Measurements from ENCODE around the gene PRUNE2.

DNA sequence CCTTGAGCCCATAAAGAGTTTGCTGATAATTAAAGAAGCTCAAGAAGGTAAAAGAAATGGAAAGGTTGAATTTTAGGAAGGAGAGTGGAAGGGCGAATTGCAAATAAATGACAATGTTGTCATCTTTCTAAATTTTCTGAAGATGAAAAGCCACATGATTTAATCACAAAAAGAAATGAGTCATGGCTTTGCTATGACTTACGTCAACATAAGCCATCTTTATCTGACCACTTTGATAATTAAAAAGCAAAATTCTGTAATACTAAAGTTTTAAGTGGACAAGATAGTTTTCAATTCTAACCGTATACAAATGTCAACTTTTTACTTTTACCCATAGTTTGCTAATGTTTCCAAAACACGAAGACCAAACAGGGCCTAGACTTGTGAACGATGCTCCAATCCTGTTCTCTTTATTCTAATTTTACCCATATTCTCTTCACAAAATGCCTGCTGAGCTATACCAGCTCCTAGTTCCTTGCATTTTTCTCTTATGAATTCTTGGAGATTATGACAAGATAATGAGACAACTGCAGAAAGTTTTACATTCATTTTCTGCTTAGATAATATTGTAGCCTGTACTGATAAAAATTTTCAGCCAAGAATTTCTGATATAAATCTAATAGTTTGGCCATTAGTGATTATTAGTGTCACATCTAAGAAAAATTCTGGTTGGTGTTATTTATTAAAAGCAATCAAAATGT is 21.8 kb upstream of the PRUNE2 start:
- TF ChIP-seq, protein P1, sequence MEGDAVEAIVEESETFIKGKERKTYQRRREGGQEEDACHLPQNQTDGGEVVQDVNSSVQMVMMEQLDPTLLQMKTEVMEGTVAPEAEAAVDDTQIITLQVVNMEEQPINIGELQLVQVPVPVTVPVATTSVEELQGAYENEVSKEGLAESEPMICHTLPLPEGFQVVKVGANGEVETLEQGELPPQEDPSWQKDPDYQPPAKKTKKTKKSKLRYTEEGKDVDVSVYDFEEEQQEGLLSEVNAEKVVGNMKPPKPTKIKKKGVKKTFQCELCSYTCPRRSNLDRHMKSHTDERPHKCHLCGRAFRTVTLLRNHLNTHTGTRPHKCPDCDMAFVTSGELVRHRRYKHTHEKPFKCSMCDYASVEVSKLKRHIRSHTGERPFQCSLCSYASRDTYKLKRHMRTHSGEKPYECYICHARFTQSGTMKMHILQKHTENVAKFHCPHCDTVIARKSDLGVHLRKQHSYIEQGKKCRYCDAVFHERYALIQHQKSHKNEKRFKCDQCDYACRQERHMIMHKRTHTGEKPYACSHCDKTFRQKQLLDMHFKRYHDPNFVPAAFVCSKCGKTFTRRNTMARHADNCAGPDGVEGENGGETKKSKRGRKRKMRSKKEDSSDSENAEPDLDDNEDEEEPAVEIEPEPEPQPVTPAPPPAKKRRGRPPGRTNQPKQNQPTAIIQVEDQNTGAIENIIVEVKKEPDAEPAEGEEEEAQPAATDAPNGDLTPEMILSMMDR (IDR thresholded peaks at IDR 0.05; ENCODE audit: insufficient read depth, low read length), result no peak
- TF ChIP-seq, protein P2, sequence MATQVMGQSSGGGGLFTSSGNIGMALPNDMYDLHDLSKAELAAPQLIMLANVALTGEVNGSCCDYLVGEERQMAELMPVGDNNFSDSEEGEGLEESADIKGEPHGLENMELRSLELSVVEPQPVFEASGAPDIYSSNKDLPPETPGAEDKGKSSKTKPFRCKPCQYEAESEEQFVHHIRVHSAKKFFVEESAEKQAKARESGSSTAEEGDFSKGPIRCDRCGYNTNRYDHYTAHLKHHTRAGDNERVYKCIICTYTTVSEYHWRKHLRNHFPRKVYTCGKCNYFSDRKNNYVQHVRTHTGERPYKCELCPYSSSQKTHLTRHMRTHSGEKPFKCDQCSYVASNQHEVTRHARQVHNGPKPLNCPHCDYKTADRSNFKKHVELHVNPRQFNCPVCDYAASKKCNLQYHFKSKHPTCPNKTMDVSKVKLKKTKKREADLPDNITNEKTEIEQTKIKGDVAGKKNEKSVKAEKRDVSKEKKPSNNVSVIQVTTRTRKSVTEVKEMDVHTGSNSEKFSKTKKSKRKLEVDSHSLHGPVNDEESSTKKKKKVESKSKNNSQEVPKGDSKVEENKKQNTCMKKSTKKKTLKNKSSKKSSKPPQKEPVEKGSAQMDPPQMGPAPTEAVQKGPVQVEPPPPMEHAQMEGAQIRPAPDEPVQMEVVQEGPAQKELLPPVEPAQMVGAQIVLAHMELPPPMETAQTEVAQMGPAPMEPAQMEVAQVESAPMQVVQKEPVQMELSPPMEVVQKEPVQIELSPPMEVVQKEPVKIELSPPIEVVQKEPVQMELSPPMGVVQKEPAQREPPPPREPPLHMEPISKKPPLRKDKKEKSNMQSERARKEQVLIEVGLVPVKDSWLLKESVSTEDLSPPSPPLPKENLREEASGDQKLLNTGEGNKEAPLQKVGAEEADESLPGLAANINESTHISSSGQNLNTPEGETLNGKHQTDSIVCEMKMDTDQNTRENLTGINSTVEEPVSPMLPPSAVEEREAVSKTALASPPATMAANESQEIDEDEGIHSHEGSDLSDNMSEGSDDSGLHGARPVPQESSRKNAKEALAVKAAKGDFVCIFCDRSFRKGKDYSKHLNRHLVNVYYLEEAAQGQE (IDR thresholded peaks at IDR 0.05; ENCODE audit: insufficient replicate concordance, low read depth), result no peak

Measured in HL-60 (cell line).